Measurements from ENCODE around the gene CFAP97D2.

- TF ChIP-seq CTCF (IDR thresholded peaks at IDR 0.05) = no peak
- TF ChIP-seq POLR2A (IDR thresholded peaks at IDR 0.05) = no peak
Observed at GRCh38 chr13:114212158-114212495, 33.1 kb downstream of the CFAP97D2 start.

All from right lobe of liver (tissue), 4 donors.